Activated gamma-delta T cell (primary cell): ENCODE measurements around the gene C6orf47.
"Not testable (repeated sequence)": the region's sequence is repeated elsewhere in the genome, so short reads cannot be mapped to it uniquely, and the experiment has no call there.

Experiments used
- DNase-seq: peaks from one replicate; lab custom pipeline; 2025; lab: John Stamatoyannopoulos, UW
- total RNA-seq, 2 donors: gene quantifications; one replicate each; lab custom pipeline; 2026; lab: John Stamatoyannopoulos, UW

C6orf47 gene, protein sequence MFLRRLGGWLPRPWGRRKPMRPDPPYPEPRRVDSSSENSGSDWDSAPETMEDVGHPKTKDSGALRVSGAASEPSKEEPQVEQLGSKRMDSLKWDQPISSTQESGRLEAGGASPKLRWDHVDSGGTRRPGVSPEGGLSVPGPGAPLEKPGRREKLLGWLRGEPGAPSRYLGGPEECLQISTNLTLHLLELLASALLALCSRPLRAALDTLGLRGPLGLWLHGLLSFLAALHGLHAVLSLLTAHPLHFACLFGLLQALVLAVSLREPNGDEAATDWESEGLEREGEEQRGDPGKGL
- total RNA-seq, result 71.0 to 77.7 reads per million in 2 donors

DNA sequence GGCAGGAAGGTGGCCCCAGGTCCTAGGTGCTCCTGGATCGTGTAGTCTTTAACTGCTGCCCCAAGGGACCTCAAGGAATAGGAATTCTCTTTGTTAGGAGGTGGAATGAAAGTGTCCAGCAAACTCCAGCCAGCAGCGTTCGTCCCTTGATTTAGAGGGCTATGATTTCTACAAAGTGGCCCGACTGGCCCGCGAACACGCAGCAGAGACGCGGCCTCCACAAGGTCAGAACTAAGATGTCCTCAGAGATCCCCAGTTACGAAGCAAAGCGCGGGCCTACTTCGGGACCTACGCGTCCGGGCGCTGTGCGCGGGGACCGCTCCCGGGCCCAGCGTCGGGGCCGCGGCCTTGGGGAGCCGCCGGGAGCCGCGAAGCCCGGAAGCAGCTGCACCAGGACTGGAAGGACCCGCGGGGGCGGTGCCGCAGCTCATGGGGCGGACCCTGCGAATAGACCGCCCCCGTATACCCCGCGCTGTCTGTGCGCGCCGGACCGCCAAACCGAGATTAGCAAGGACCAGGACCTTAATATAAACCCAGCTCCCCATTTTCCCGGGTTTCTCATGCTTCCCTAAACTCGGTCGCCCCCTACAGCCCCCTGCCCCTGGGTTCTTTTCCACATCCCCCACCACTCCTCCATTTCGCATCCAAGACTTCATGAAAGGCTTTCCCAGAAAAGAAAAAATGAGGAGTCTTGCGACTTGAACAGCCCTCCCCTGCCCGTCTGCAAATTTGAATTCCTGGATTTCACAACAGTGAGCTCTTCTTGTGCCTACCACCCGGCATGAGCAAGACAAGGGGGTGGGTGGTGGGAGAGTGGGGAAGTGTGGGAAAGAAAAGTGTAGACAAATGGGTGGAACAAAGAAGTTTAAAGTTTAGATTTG lies at the start of gene C6orf47:
Gene C6orf47, minus strand, starts transcription at position 398 of the 881 bp plus-strand sequence. CDS start 831 bp downstream, outside the sequence.
- DNase-seq, result peak; percentile 66

DNA sequence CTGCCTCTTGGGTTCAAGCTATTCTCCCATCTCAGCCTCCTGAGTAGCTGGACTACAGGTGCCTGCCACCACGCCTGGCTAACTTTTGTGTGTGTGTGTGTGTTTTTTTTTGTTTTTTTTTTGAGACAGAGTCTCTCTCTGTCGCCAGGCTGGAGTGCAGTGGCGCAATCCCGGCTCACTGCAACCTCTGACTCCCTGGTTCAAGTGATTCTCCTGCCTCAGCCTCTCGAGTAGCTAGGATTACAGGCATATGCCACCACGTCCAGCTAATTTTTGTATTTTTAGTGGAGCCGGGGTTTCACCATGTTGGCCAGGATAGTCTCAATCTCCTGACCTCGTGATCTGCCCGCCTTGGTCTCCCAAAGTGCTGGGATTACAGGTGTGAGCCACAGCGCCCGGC lies 48.6 kb upstream of the C6orf47 start:
- DNase-seq, result not testable (repeated sequence)

DNA sequence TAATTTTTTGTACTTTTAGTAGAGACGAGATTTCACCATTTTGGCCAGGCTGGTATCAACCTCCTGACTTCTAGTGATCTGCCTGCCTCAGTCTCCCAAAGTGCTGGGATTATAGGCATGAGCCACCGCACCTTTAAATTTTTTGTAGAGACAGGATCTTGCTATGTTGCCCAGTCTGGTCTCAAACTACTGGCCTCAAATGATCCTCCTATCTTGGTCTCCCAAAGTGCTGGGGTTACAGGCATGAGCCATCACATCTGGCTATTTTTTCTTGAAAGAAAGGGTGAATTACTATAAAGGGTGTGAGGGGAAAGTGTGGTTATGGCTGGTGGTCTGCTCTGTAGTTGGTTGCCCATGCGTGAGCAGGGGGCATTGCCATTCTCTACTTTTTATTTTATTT lies 47.6 kb upstream of the C6orf47 start:
- DNase-seq, result no peak

DNA sequence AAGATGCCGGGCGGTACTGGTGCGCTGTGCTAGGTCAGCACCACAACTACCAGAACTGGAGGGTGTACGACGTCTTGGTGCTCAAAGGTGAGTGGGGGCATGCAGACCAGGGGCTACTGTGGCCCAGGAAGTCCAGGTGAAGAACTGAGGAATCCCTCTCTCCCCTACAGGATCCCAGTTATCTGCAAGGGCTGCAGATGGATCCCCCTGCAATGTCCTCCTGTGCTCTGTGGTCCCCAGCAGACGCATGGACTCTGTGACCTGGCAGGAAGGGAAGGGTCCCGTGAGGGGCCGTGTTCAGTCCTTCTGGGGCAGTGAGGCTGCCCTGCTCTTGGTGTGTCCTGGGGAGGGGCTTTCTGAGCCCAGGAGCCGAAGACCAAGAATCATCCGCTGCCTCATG lies 47.1 kb upstream of the C6orf47 start:
- no peak for DNase-seq

DNA sequence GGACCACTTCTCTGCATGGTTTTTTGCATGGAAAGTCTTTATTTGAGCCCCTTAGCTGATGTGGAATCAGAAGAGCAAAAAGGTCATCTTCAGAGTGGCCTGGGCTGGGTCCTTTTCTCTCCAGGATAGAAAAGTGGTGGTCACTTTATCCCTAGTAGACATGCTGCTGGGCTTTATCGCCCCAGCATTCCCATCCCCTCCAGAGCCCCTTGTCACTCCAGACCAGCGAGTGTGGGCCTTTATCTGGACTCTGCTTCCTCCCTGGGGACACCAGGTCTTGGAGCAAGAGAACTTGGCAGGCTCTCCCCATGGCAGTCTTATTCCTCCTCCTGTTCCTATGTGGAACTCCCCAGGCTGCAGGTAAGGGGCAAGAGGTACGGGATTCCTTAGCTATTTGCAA lies 46.0 kb upstream of the C6orf47 start, which contains the start of gene LY6G6F:
Gene LY6G6F, plus strand, starts transcription at position 268 of the 400 bp plus-strand sequence. Its CDS starts 41 bp downstream, at position 309.
- no peak for DNase-seq

DNA sequence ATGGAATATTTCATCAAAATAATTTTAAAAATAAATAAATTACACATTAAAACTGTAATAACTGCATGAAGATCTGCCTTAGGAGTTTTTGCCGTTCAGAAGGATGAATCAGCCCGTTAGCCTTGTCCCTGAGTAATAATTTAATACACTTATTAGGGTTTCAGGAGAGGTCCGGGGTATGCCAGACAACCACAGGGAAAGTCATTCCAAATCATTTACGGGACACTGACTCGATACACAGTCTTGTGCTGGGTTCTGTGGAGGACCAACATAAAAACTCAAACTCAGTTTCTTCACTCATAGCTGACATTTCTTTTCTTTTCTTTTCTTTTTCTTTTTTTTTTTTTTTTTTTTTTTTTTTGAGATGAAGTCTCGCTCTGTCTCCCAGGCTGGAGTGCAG lies 45.4 kb upstream of the C6orf47 start:
- DNase-seq, result no peak

DNA sequence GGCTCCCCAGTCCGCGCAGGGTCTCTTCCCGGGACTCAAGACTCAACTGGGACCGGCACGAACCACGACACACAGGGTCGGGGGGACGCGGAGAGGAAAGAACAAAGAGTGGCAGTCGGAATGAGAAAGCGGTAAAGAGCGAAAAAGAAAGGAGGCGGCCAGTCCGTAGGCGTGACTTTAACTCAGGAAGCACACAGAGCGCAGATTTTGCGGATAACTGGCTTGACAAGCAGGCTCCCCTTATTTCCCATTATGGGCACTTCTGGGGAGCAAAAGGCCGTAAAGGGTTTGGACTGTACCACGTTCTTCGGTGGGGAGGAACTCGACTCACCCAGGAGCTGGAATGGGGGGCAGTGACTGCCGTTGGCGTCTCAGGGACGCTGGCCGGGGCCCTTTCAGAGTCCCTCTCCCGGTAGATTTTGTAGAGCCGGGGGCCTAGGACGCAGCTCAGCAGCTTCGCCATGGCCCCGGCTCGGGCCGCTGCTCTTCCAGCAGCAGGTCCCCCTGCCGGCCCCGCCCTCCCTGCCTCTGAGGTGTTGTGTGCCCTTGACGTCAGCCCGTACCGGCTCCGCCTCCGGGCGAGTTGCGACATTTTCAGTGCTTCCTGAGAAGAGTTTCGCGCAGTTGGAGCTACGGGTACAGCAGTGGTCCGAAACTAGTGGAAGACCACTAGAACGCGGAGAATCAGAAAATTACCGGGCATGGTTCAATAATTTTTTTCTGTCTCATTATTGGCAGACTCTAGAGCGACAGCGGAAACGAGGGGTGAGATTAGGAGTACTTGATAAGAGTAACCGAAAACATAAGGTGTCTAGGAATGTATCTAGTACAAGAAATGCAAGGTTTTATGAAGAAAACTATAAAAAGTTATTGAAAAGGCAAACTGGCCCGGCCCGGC lies 42.5 kb upstream of the C6orf47 start, which contains the start of gene ABHD16A:
Gene ABHD16A, minus strand, starts transcription at position 506 of the 898 bp plus-strand sequence. Its CDS starts 43 bp downstream, at position 463.
- peak; percentile 89 for DNase-seq

DNA sequence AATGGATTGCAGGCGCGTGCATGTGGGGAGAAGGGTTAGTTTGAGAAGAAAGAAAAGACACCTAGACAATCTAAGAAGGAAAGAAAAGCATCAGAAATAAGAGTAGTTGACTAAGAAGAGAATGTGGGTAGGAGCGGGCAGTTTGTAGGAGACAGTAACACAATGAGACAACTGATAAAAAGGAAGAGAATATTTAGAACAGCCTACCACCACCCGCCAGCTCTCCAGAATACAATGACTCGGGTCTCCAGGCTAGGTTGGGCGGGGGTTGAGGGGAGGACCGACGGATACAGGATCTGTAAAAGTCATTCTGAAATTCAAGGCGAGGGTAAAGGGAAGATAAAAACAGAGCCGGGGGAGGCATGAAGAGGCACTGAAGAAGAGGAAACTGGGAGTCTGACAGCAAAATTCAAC lies 41.8 kb upstream of the C6orf47 start:
- DNase-seq, result no peak

DNA sequence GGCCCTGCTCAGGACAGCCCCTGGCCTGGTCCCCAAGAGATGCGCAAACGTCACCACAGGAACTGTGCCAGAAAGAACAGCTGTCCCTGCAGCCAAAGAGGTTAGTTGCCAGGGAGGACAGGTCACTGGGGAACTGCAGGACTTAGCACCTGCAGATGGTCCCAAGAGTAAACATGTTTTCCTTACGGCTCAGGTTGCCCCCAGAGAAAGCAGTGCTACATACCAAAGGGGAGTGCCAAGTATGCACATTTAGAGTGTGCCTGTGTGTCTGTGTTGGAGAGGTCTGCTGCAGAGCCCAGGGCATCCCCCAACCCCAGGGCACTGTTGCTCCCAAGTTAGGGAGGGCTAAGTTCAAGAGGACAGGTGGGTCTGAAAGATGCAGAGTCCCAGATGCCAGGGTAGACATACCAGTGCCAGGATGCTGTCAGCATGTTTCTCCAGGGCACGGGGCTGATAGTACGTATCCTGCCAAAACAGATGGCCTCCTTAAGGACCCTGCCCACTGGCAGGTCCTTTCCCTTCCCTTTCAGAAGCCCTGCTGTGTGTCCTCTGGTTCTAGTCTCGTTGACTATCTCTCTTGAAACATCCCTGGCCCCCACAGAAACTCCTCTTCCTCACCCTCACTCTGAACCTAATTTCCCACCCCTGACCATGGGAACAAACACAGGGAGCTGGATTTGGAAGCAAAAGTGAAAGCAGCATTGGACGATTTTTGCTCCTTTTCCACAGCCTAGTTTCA lies 41.3 kb upstream of the C6orf47 start:
- no peak for DNase-seq

DNA sequence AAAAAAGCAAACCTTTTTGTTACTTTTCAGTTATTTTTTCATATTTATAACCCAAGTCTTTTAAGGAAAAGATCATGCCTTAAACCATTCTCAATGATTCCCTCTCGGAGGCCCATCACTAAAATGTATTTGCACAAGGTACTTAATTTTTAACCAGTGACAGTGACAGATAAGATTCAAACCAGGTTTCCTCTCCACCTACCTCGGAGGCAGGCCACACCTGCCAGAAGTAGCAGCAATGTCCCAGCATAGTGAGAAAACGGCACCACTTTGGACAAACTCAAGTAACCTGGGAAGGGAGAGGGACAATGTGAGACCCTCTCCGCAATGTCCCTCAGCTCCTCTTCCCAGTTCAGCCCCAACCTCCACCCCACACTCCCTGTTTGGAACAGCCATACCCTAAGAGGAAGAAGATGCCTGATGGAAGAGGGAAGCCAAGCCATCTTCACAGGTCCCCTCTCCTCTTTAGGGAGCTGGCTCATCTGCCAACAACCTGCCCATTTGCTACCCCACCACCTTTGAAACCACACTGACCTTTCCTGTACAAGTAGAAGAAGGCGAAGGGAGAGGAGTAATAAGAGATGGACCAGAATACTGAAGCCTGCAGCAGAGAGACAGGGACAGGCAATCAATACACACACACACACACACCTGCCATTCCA lies 40.3 kb upstream of the C6orf47 start:
- DNase-seq, result no peak

DNA sequence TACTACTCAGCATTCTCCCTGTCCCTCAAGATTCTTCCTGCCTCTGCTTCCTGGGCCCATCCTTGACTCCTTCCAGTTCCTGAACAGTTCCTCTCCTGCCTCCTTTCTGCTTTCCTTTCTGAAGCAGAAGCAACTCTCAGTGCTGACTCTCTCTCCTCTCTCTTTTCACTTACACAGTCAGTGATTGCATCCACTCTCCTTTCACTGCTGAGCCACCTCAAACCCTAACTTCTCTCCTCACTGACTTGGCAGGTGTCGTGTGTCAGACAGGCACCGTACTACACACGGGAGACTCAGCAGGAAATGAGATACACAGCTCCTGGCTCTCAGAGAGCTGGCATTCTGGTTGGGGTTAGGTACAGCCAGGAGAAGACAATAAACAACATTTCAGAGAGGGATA lies 37.0 kb upstream of the C6orf47 start:
- DNase-seq, result no peak

DNA sequence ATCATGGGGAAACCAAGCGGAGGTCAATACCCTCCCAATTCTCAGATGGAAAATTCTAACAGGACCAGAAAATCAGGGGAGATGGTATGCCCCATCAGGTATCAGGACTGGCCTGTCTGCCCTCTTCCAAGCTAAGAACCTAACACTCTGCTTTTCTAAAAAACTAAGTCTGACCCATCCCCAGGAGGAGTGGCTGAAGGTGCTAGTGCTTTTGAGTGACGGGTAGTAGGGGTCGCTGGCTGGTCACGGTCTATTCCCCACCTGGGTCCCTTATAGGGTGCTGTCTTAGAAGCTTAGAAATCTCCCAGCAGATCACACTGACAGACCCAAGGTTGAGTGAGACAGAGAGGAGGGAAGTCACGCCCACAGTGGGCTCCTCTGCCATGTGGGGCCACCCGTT lies 33.0 kb upstream of the C6orf47 start:
- DNase-seq, result no peak

DNA sequence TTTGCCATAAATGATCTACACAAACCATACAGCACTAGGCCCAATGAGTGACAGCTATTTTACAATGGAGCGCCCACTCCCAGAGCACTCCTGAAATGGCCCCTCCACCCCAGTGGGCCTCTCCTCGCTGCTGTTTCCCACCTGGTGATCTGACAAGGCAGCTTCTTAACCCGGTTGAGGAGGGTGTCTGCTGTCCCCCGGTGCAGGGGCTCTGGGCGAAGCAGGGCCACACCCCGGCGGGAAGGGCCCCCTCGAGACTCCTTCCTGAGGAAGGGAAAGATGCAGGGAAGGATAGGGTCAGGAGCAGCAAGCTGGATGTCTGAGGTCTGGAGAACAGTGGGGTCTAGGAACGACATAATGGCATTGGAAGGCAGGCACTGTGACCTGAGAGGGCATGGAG lies 32.3 kb upstream of the C6orf47 start:
- no peak for DNase-seq

DNA sequence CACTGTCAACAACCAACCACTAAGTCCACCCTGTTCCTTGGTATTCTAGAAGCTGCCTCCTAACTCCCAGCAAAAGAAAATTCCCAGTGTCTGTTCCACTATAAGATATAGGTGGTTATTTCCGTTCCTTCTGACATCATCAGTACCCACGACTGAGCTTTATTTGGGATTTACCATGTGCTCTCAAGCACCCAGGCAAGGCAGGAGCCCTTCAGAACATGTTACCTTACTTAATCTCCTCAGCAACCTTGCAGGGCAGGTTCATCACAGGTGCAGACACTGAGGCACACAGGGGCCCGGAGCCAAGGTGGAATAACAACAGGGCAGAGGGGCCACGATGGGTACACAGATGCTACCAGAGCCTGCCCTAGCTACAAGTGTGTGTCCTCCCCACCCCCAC lies 31.8 kb upstream of the C6orf47 start:
- DNase-seq, result no peak

DNA sequence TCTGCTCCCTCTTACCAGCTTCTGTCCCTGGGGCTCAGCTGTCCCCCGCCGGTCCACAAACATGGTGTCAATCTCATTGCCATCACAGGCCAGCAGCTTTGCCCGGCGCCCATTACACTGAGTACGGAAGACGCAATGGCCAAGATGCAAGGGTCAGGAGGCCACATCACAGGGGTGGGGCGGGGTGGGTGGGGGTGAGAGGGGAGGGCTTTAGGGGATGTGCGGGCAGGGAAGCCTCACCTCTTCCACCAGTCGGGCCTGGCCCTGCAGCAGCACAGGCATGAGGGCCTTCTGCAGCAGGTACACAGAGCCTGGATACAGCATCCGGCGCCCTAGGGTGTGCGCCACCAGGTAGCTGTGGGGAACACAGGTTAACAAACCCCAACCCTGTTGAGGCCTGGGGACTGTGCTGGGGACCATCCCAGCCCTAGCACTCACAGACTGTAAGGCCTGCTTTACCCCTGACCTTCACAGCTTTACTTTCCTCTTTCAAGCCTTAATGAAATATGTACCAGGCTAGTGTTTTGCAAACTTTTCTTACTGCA lies 31.1 kb upstream of the C6orf47 start:
- DNase-seq, result no peak

DNA sequence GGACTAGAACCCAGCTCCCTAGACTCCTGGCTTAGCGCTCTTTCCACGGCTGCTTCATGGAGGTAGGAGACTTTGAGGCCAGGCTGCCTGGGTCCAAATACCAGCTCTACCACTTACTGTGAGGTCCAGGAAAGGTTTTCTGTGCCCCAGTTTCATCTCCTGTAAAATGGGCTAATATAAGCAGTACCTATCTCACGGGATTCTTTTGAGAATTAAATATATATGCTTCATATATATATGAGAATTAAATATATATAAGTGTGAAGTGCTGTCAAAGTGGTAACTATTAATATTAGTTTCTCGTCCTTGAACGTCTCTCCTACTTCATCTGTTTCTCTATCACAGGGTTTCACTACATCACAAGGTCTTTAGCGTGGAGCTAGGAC lies 30.5 kb upstream of the C6orf47 start:
- no peak for DNase-seq

DNA sequence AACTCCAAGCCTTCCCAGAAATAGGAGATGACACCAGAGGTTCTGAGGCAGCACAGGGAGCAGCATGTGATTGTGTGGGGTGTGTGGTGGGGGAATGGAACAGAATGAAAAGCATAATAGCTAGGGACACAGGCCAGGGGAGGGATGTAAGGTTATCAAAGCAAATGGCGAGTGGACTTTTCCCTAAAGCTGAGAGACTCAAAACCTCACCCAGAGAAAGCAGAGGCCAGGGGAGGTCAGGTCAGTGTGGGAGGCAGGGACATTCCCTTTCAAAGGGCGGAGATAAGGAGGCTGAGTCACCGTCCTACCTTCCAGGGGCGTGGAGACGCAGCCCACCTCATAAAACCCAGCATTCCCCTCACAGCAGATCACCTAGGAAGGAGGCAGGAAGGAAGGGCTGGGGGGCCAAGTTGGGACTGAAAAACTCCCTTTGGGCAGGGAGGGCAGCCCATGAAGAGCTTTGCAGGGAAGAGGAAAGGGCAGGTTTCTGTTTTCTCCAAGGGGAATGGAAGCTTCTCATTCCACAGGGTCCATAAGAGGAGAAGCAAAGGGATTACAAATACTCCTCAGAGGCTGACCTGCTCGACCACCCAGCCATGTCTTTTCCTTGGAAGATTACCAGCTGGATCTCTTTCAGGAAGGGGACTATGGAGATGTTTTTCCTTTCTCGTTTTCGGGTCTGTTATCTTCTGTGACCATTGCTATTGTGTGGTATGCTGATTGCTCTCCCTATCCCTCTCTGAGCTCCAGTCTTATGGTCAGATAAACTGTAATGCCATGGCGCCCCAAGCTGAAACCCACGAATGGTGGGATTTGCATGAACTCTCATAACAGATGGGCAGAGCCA lies 29.9 kb upstream of the C6orf47 start:
- DNase-seq, result no peak

DNA sequence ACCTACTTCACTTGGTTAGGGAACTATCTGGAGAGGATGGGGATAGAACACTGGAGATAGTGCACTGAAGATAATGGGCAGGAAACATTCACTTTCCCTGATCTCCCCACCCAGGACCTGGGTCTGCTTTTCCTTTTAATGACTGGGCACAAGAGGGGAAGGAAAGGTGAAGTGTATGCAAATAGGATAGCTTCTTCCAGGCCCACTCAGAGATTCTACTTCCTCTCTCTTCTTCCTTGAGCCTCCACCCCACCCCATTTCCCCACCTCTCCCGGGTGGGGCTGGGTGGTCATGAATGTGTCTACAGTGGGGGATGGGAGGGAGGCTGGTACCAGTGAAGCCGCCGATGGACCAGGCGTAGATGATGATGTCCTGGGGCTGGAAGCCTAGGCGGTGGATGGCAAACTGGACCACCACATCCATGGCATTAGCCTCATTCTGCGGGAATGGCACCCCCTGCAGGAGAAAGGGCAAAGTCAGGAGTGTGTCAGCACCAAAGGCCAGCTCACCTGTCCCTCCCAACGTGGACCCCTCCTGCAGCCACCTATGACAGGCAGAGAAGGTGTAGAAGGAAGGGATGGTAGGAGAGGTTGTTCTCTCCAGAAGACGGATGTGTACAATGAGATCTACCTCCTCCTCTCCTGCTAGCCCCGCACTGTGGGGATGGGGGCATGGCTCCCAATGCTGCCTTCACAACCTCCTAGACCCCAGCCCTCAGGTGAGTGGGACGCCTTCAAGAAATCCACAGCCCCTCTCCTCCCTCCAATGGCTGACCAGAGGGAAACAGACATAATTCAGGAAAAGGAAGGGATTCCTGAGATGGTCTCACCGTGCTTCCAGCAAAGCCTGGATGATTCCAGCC lies 28.9 kb upstream of the C6orf47 start:
- DNase-seq, result no peak
